NCI-H345 treated with DMSO at 0.1 percent for 48 hours (cell line): ENCODE data around the gene FAM161A.
"Not testable (repeated sequence)": the region's sequence is repeated elsewhere in the genome, so short reads cannot be mapped to it uniquely, and the experiment has no call there.

ENCODE experiments used
- DNase-seq: peaks from one replicate; lab custom pipeline; 2025; ENCODE audit not compliant: unreplicated experiment; lab: John Stamatoyannopoulos, UW

Gene FAM161A, protein sequence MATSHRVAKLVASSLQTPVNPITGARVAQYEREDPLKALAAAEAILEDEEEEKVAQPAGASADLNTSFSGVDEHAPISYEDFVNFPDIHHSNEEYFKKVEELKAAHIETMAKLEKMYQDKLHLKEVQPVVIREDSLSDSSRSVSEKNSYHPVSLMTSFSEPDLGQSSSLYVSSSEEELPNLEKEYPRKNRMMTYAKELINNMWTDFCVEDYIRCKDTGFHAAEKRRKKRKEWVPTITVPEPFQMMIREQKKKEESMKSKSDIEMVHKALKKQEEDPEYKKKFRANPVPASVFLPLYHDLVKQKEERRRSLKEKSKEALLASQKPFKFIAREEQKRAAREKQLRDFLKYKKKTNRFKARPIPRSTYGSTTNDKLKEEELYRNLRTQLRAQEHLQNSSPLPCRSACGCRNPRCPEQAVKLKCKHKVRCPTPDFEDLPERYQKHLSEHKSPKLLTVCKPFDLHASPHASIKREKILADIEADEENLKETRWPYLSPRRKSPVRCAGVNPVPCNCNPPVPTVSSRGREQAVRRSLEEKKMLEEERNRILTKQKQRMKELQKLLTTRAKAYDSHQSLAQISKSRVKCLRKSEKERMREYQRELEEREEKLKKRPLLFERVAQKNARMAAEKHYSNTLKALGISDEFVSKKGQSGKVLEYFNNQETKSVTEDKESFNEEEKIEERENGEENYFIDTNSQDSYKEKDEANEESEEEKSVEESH

GRCh38 chr2:61853847-61854563 lies at the start of gene FAM161A:
TSS of gene FAM161A (minus strand) at chr2:61854060. CDS start at chr2:61854041, 19 bp downstream.
- peak; percentile 77 for DNase-seq

DNA sequence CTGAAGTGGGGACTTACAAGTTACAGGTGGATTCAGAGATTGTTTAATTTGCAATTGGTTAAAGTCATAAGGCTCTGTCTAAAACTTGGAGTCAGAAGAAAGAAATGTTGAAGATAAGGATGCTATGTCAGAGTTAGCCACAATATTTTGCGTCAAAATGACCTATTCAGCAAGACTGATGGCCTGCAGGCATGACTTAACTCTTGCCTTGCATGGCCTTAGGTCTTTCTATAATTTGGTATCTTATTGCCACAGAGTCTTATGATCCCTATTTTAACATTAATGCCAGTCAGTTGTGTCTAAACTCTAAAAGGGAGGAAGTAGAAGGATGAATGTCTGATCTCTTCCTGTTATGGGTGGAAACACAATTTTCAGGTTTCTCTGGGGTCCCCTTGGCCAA lies 46.4 kb upstream of the FAM161A start:
- no peak for DNase-seq

GRCh38 chr2:61898810-61899209 lies 45.0 kb upstream of the FAM161A start:
- no peak for DNase-seq

GRCh38 chr2:61888267-61889055 lies 34.6 kb upstream of the FAM161A start, which contains the start of gene CCT4:
TSS of gene CCT4 (minus strand) at chr2:61888656. CDS start at chr2:61888507, 149 bp downstream.
- DNase-seq, result peak; percentile 69

GRCh38 chr2:61887717-61888266 lies 33.9 kb upstream of the FAM161A start:
- peak; percentile 52 for DNase-seq

DNA sequence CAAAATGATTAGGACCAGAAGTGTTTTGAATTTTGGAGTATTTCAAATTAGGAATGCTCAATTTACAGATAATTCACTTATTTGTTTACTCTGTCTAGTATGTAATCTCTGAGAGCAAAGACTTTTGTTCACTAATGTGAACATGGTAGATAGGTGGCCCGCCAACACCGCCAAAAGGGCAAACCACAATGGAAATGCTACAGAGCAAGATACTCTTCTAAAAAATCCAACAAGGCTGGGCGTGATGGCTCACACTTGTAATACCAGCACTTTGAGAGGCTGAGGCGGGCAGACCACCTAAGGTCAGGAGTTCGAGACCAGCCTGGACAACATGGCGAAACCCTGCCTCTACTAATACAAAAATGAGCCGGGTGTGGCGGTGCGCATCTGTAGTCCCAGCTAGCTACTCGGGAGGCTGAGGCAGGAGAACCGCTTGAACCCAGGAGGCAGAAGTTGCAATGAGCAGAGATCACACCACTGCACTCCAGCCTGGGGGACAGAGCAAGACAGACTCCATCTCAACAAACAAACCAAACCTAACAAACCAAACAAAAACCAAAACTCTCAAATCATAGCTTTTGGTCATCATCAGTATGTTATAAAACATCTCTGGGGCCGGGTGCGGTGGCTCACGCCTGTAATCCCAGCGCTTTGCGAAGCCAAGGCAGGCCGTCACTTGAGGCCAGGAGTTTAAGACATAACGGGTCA lies 32.2 kb upstream of the FAM161A start:
- no peak for DNase-seq

DNA sequence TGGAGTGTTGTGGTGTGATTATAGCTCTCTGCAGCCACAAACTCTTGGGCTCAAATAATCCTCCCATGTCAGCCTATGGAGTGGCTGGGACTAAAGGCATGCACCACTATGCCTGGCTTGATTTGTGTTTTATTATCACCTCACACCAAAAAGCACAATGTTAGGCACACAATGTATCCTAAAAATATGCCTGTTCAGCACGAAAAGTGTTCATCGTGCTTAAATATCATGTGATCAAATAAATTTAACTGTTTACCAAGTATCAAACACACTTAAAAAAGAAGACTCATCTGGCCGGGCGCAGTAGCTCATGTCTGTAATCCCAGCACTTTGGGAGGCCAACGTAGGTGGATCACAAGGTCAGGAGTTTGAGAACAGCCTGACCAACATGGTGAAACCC lies 29.0 kb upstream of the FAM161A start:
- DNase-seq, result no peak

- not testable (repeated sequence) for DNase-seq
Observed at GRCh38 chr2:61879351-61879750, 25.5 kb upstream of the FAM161A start.

DNA sequence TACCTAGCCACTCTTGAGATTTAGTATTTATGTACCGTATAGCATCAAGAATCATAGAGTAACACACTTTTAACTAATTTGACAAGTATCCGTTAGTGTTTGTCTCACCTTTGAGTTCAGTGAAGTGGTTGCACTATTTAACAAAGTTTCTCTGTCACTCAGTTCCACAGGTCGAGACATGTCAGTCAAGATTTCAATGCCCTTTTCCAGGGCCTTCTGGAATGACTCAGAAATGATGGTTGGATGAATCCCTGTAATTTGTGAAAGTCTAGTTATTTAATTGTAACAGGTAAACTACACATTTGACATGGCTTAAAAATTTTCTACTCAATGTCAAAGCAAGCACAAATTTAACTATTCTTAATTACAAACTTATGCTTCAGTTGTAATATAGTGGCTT lies 24.9 kb upstream of the FAM161A start:
- DNase-seq, result no peak

GRCh38 chr2:61877571-61878245 lies 23.8 kb upstream of the FAM161A start:
- no peak for DNase-seq

GRCh38 chr2:61876400-61876799 lies 22.5 kb upstream of the FAM161A start:
- DNase-seq, result no peak

DNA sequence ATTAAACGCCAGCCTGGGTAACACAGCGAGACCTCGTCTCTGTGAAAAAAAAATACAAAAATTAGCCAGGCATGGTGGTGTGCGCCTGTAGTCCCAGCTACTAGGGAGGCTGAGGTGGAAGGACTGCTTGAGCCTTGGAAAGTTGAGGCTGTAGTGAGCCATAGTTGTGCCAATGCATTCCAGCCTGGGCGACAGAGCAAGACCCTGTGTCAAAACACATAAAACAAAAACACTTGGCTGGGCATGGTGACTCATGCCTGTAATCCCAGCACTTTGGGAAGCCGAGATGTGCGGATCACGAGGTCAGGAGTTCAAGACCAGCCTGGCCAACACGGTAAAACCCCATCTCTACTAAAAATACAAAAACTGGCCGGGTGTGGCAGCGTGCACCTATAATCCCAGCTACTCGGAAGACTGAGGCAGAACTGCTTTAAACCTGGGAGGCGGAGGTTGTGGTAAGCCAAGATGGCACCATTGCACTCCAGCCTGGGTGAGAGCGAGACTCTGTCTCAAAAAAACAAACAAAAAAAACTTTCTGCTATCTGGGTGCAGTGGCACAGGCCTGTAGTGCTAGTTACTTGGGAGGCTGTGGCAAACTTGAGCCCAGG lies 12.7 kb upstream of the FAM161A start:
- not testable (repeated sequence) for DNase-seq

GRCh38 chr2:61862085-61862484 lies 8.2 kb upstream of the FAM161A start:
- DNase-seq, result no peak

- no peak for DNase-seq
Observed at GRCh38 chr2:61857224-61857623, 3.4 kb upstream of the FAM161A start.

DNA sequence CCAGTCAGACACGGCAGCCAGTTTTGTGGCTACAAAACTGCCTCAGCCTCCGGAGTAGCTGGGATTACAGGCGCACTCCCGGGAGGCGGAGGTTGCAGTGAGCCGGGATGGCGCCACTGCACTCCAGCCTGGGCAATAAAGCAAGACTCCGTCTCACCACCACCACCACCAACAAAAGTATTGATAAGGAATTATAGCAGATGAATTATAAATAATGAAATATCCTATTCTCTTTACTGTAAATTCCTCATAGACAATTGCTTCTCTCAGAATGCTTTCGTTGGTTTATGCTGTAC lies 1.4 kb upstream of the FAM161A start:
- no peak for DNase-seq

DNA sequence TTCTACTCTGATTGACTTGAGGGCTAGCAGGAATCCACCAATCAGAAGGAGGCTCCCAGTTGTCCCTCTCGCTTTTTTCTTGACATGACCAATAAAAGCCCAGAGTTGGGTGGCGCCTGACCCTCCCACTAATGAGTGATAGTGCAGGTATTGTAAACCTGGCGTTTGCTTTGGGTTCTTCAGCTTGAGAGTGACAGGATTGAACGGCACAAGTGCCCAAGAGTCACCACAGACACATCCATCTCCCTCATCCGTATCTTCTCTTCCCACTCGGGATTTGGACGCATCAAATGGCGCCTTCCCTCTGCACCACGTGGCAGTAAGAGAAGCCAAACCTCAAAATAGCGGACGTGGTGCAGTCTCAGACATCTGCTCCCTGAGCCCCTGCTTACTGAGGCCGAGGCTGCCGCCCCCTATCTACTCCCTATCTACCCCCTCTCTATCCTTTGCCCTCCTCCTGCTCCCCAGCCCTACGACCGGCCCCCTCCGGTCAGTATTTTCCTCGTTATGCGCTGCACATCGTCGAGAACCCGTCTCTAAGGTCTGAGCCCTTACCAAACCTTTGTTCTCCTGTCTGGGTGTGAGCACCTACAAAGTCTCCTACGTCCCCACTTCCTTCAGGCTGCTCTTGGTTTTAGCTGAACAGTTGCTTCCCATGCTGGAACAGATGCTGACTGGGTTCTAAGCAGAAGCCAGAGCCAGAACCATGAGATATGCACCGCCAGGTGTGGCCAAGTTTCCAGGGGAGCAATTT lies 881 bp upstream of the FAM161A start:
- peak; percentile 98 for DNase-seq

DNA sequence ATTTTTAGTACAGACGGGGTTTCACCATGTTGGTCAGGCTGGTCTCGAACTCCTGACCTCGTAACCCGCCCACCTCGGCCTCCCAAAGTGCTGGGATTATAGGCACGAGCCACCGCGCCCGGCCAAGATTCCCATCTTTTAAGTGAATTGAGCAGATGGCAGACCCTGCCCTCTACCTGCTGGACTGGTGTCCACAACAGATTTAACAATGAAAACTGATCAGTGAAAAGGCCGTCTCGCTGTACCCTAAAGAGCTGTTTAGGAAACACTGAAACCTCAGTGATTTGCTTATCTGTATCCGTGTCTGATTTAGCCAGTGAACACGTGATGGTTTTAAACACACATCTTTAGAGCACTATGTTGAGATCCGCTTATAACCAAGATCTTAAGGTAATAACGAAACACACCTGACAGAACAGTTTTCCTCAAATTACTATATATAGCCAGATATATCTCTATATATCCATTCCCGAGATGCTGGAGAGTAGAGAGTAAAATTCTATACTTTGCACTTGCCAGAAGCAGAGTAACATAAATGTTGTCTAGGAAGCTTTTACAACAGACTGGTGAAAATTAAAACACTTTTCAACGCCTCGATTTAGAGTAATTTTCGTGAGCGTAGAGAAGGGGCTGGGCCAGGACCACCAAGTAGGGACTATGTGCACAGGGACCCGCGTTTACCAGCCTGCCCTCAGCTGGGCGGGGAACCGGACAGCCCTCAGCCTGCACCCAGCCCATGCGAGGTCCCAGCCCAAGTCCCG lies 594 bp downstream of the FAM161A start:
- DNase-seq, result peak; percentile 41

- not testable (repeated sequence) for DNase-seq
Observed at GRCh38 chr2:61851270-61851669, 2.6 kb downstream of the FAM161A start.
